GM10266 (cell line): ENCODE results near the gene MYL4.
"Not testable (repeated sequence)": the region's sequence is repeated elsewhere in the genome, so short reads cannot be mapped to it uniquely, and the experiment has no call there.

Source experiments
- DNase-seq: peaks from one replicate; pipeline ENCODE4 v3.0.0; 2012; ENCODE audit errors: extremely low spot score
- TF ChIP-seq, protein P1 (sequence below): IDR thresholded peaks from 2 replicates; pipeline ENCODE4 v1.5.1; 2012; ENCODE audit warnings: mild to moderate bottlenecking, low read depth; ENCODE audit not compliant: control insufficient read depth, insufficient read depth; ENCODE audit errors: missing control alignments

Gene MYL4

DNA sequence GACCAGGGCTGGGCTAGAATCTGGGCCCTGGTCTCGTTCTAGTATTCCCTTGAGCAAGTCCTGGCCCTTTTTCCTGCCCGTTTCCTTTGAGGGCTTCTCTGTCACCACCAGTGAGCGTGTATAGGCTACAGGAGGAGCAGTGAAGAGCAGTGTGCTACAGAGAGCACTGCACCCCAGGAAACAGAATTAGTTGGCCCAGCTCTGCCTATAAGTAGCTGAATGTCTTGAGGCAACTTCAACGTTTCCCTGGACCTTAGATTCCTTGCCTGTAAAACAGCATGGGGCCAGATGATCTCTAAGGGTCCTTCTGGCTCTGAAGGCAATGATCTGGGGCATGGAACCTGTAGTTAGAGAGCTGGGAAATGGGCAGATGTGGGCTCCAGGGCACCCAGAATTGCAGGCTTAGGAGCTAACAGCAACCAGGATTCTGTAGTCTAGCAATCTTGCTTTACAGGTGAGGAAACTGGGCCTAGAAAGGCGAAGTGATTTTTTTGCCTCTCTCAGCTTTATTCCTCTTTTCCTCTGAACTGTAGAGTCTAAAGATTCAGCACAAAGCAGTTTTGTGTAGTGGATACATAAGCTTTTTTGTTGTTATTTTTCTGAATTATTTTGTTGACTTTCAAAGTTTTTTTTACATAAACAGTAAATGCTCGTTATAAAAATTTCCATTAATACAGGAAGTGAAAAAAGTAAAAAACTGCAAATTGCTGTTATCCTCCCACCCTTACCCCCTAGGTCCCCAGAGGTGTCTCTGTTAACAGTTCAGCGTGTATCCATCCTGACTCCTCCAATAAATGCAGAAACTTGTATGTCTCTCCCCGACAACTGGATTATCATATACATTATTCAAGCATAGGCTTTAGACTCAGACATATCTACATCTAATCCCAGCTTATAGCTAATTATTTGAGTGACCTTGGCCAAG is 1.7 kb upstream of the MYL4 start:
- DNase-seq = no peak
- TF ChIP-seq, protein P1, sequence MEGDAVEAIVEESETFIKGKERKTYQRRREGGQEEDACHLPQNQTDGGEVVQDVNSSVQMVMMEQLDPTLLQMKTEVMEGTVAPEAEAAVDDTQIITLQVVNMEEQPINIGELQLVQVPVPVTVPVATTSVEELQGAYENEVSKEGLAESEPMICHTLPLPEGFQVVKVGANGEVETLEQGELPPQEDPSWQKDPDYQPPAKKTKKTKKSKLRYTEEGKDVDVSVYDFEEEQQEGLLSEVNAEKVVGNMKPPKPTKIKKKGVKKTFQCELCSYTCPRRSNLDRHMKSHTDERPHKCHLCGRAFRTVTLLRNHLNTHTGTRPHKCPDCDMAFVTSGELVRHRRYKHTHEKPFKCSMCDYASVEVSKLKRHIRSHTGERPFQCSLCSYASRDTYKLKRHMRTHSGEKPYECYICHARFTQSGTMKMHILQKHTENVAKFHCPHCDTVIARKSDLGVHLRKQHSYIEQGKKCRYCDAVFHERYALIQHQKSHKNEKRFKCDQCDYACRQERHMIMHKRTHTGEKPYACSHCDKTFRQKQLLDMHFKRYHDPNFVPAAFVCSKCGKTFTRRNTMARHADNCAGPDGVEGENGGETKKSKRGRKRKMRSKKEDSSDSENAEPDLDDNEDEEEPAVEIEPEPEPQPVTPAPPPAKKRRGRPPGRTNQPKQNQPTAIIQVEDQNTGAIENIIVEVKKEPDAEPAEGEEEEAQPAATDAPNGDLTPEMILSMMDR = no peak

DNA sequence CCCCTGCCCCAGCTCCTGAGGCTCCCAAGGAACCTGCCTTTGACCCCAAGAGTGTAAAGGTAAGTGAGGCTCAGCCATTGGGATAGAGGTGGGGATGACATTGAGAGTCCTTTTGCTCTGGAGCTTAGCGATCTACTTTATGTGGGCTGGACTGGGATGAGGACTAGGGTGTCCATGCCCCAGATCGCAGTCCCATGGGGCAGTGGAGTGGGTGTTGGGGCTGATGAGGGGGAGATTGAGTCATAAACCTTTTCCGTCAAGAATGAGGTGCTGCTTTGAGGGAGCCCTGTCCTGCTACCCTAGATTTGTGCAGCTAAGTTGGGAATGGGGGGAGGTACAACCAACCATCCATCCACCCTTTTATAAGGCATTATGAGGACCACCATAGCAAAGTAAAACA is 351 bp downstream of the MYL4 start:
- TF ChIP-seq, protein P1 = no peak
- DNase-seq = no peak

DNA sequence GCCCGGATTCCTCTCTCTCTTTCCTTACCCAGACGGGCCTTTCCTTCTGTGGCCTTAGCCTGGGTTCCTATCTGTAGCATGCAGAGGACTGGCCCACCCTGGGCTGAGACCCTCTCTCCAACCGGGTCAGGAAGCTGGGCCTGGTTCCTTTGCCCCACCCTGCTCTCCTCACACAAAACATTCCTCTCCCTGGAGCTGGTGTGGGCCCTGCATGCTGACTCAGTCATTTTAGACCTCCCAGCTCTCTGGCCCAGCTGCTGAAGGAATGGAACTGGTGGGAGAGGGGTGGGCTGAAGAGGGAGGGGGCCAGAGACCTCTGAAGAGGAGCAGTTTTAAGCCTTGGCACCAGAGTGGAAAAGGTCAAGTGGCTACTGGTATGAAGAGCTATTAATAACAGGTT is 957 bp downstream of the MYL4 start:
- no peak for DNase-seq
- TF ChIP-seq, protein P1 = no peak

DNA sequence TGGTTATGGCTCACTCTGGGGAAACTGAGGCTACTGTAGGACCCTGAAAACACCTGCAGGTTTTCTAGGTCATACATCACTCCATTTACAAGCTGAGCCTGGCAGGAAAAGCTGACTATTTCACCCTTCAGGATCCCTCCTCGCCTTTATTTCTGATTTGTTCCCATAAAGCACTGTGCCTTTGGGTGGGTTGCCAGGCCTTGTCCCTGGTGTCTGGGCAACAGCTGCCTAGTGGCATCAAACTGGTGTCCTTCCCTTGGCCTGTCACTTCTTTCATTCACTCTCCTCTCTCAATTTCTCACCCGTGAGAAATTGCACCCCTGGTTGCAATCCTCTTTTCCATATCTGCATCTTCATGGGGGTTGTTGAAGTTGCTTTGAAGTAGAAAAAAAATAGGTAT is 1.6 kb downstream of the MYL4 start:
- DNase-seq = no peak
- TF ChIP-seq, protein P1 = no peak

DNA sequence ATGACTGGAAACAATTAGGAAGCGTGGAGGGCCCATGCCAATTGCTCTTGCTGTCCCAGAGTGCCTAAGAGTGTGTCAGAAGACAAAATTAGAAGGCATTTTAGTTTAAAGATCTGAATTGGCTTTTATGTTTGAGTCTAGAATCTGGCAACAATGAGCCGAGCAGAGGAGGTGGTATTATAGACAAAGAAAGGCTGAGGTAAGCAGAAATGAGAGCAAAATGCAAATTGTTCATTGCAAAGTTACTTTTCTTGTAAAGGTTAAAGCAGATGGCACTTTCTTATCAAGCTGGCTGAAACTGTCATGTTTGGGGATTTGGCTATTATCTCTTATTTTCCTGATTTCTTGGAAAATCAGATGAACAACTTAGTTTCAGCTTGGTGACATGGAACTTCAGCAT is 3.3 kb downstream of the MYL4 start:
- TF ChIP-seq, protein P1 = no peak
- DNase-seq = no peak

DNA sequence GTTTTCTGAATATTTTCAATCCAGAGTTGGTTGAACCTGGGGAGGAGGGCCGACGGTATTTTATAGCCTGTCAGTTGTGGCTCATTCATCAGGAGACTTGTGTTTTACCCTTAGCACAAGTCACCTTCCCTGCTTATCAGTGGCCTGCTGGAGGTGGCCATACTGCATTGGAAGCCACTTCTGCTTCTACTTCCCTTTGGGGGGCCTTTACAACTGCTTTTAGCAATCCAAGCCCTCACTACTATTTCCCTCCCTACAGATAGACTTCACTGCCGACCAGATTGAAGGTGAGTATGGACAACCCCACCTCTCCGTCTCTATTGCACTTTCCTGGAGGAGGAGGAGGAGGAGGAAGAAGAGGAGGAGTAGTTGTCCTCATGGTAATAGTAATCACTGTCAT is 4.4 kb downstream of the MYL4 start:
- TF ChIP-seq, protein P1 = no peak
- no peak for DNase-seq

DNA sequence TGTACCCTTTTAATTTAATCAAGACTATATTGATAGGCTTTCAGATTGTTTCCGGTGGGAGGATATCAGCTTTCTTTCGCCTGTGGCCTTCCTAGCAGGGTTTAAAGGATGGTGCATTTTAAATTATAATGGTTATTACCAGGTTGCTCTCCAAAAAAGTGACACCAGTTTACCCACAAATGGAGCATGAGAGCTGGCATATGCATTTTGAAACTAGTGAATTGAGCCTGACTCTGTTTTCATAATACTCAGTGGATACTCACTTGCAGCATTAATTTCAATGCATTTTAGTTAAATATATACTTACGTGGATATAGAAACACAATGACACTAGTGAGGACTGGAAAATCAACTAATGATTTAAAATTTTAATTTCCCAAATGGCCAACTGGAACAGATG is 5.8 kb downstream of the MYL4 start:
- no peak for DNase-seq
- TF ChIP-seq, protein P1 = no peak

DNA sequence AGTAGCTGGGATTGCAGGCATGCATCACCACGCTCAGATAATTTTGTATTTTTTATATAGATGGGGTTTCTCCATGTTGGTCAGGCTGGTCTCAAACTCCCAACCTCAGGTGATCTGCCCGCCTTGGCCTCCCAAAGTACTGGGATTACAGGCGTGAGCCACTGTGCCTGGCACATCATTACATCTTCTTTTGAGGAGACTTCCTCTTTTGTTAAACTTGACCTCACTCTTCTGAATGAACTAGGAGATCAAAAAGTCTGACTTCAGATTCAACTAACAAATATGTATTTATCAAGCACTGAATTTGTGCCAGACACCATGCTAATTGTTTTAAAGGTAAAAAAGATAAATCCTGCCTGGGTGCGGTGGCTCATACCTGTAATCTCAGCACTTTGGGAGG is 7.7 kb downstream of the MYL4 start:
- DNase-seq = not testable (repeated sequence)

DNA sequence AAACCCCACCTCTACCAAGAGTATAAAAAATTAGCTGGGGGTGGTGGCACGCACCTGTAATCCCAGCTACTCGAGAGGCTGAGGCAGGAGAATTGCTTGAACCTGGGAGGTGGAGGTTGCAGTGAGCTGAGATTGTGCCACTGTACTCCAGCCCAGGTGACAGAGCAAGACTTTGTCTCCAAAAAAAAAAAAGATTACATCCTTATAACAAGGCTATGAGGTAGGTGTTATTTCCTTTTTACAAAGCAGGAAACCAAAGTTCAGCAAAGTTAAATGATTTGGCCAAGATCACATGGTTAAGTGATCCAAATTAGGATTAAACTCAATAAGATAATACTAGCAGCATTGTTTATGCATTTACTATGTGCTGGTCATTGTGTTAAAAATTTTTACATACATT is 8.1 kb downstream of the MYL4 start:
- DNase-seq = not testable (repeated sequence)
